ENCODE measurements around the gene RGS12. TPM values are rescaled to one million over a fixed set of nuclear protein-coding genes. Genes with fewer than 3 reads are reported as not detected.

Gene RGS12
- total RNA-seq, 4 donors from 2014 or later, result 22.2 to 33.3 (median 28.5) TPM

- DNase-seq (ENCODE audit: low spot score in 2 of 2), result no peak
Measured at GRCh38 chr4:3271131-3271530, 21.7 kb upstream of the RGS12 start.

GRCh38 chr4:3276986-3277385, 15.8 kb upstream of the RGS12 start:
- no peak overlapping the region for H3K4me3 ChIP-seq
- TF ChIP-seq CTCF (IDR thresholded peaks at IDR 0.05), result no peak
- no peak for TF ChIP-seq EP300 (IDR thresholded peaks at IDR 0.05)
- no peak for TF ChIP-seq POLR2A (IDR thresholded peaks at IDR 0.05)
- no peaks in the 10 kb centered on the region for H3K4me1 ChIP-seq
- WGBS, 2 donors, result 63 to 85% methylated on average over 9 of the region's 9 CpGs
- no peaks in the 10 kb centered on the region for H3K36me3 ChIP-seq
- H3K9me3 ChIP-seq, result peaks cover 0 to 18% (median 0%) of the 10 kb centered on the region in 4 donors
- H3K27me3 ChIP-seq, result no peaks in the 10 kb centered on the region
- no peak for DNase-seq (ENCODE audit: low spot score in 2 of 2)
- no peak overlapping the region for H3K27ac ChIP-seq

More at GRCh38 chr4:3271131-3271530, 21.7 kb upstream of the RGS12 start:
- WGBS, 2 donors, result 79 to 84% methylated on average over 14 of the region's 14 CpGs
- no peak overlapping the region for H3K27ac ChIP-seq
- TF ChIP-seq EP300 (IDR thresholded peaks at IDR 0.05) (no peak), POLR2A (IDR thresholded peaks at IDR 0.05) (no peak), CTCF (IDR thresholded peaks at IDR 0.05) (no peak)
- H3K36me3 ChIP-seq, result no peaks in the 10 kb centered on the region
- H3K4me1 ChIP-seq, result peaks cover 0 to 6% (median 0%) of the 10 kb centered on the region in 4 donors
- H3K4me3 ChIP-seq, result no peak overlapping the region
- H3K9me3 ChIP-seq, result peaks cover 0 to 10% (median 0%) of the 10 kb centered on the region in 4 donors
- no peaks in the 10 kb centered on the region for H3K27me3 ChIP-seq

- Histone ChIP-seq H3K36me3 (no peaks in the 10 kb centered on the region), H3K27ac (no peak overlapping the region), H3K4me3 (no peak overlapping the region), H3K27me3 (peaks cover 0 to 9% of the 10 kb centered on the region in 2 donors), H3K4me1 (no peaks in the 10 kb centered on the region), H3K9me3 (peaks cover 0 to 10% (median 0%) of the 10 kb centered on the region in 4 donors)
- WGBS, 2 donors, result 77 to 83% methylated on average over 3 of the region's 3 CpGs
- DNase-seq (ENCODE audit: low spot score in 2 of 2), result no peak
- no peak for TF ChIP-seq EP300 (IDR thresholded peaks at IDR 0.05)
- TF ChIP-seq POLR2A (IDR thresholded peaks at IDR 0.05), result no peak
- TF ChIP-seq CTCF (IDR thresholded peaks at IDR 0.05), result no peak
Measured at GRCh38 chr4:3280466-3280865, 12.4 kb upstream of the RGS12 start.

GRCh38 chr4:3283483-3283882, 9.3 kb upstream of the RGS12 start:
- peaks cover 0 to 38% of the 10 kb centered on the region in 2 donors for H3K27me3 ChIP-seq
- no peak overlapping the region for H3K4me3 ChIP-seq
- H3K4me1 ChIP-seq, result peaks cover 0 to 9% (median 2%) of the 10 kb centered on the region in 4 donors
- no peak overlapping the region for H3K27ac ChIP-seq
- no peak for TF ChIP-seq EP300 (IDR thresholded peaks at IDR 0.05)
- H3K36me3 ChIP-seq, result no peaks in the 10 kb centered on the region
- WGBS, 2 donors, result 63 to 74% methylated on average over 6 of the region's 6 CpGs
- no peak for DNase-seq (ENCODE audit: low spot score in 2 of 2)
- H3K9me3 ChIP-seq, result peaks cover 0 to 10% (median 0%) of the 10 kb centered on the region in 4 donors

GRCh38 chr4:3283916-3284315, 8.9 kb upstream of the RGS12 start:
- Histone ChIP-seq H3K4me1 (peaks cover 0 to 9% (median 2%) of the 10 kb centered on the region in 4 donors), H3K27me3 (peaks cover 0 to 40% of the 10 kb centered on the region in 2 donors), H3K36me3 (no peaks in the 10 kb centered on the region), H3K4me3 (no peak overlapping the region), H3K27ac (no peak overlapping the region), H3K9me3 (peaks cover 0 to 10% (median 0%) of the 10 kb centered on the region in 4 donors)
- WGBS, 2 donors, result 68 to 70% methylated on average over 13 of the region's 13 CpGs
- no peak for DNase-seq (ENCODE audit: low spot score in 2 of 2)
- TF ChIP-seq POLR2A (IDR thresholded peaks at IDR 0.05), result no peak
- TF ChIP-seq EP300 (IDR thresholded peaks at IDR 0.05), result no peak
- no peak for TF ChIP-seq CTCF (IDR thresholded peaks at IDR 0.05)

All from tibial nerve (tissue), 4 donors.